Measurements from ENCODE around the gene EXOC7. TPM values are rescaled to one million over a fixed set of nuclear protein-coding genes. Genes with fewer than 3 reads are reported as not detected.

The EXOC7 gene
- total RNA-seq, 3 donors from 2014 or later (not counting 1 experiment from before 2014, with no cell fraction given) = 130 to 149 (median 142) TPM

GRCh38 chr17:76119409-76120371 lies 16.1 kb upstream of the EXOC7 start:
- Mint-ChIP-seq H3K36me3 (no peaks in the 10 kb centered on the region), H3K27ac (no peak overlapping the region), H3K4me1 (peaks cover 0 to 15% of the 10 kb centered on the region in 2 donors), H3K4me3 (no peak overlapping the region), H3K27me3 (ENCODE audit: low read depth in 2 of 2) (no peaks in the 10 kb centered on the region), H3K9me3 (no peaks in the 10 kb centered on the region)
- ATAC-seq (no peak), DNase-seq (no peak)
- no peak overlapping the region for H3K4me3 ChIP-seq (ENCODE audit: low read length)
- H3K27ac ChIP-seq (ENCODE audit: low read length) = no peak overlapping the region
- TF ChIP-seq CTCF (IDR thresholded peaks at IDR 0.05) = no peak
- peaks cover 14% of the 10 kb centered on the region for H3K4me1 ChIP-seq (ENCODE audit: control insufficient read depth, insufficient read depth, low read length)
- intact Hi-C loops (cut with micrococcal nuclease) = no loop called here
- no peaks in the 10 kb centered on the region for H3K27me3 ChIP-seq (ENCODE audit: control insufficient read depth, insufficient read depth, low read length)
- H3K36me3 ChIP-seq (ENCODE audit: control insufficient read depth, insufficient read depth, low read length) = no peaks in the 10 kb centered on the region
- H3K9me3 ChIP-seq (ENCODE audit: control insufficient read depth, insufficient read depth, low read length) = no peaks in the 10 kb centered on the region
- 87% methylated on average over 19 of the region's 19 CpGs for WGBS (ENCODE audit: insufficient coverage)

- no peak for DNase-seq
- no peaks in the 10 kb centered on the region for H3K9me3 Mint-ChIP-seq
These were observed 11.7 kb upstream of the EXOC7 start for GRCh38 chr17:76115138-76115754.

GRCh38 chr17:76111956-76112355 lies 8.4 kb upstream of the EXOC7 start:
- Histone ChIP-seq H3K27me3 (ENCODE audit: control insufficient read depth, insufficient read depth, low read length) (no peaks in the 10 kb centered on the region), H3K4me3 (ENCODE audit: low read length) (no peak overlapping the region), H3K9me3 (ENCODE audit: control insufficient read depth, insufficient read depth, low read length) (no peaks in the 10 kb centered on the region), H3K4me1 (ENCODE audit: control insufficient read depth, insufficient read depth, low read length) (no peaks in the 10 kb centered on the region), H3K36me3 (ENCODE audit: control insufficient read depth, insufficient read depth, low read length) (no peaks in the 10 kb centered on the region), H3K27ac (ENCODE audit: low read length) (no peak overlapping the region)
- ATAC-seq (no peak), DNase-seq (no peak)
- no peaks in the 10 kb centered on the region for H3K36me3 Mint-ChIP-seq
- no peaks in the 10 kb centered on the region for H3K4me1 Mint-ChIP-seq
- intact Hi-C loops (cut with micrococcal nuclease) = no loop called here
- no peak overlapping the region for H3K27ac Mint-ChIP-seq
- no peaks in the 10 kb centered on the region for H3K9me3 Mint-ChIP-seq
- no peak for TF ChIP-seq CTCF (IDR thresholded peaks at IDR 0.05)
- H3K27me3 Mint-ChIP-seq (ENCODE audit: low read depth in 2 of 2) = no peaks in the 10 kb centered on the region
- H3K4me3 Mint-ChIP-seq = no peak overlapping the region
- 78% methylated on average over 2 of the region's 2 CpGs for WGBS (ENCODE audit: insufficient coverage)

More at GRCh38 chr17:76115138-76115754, 11.7 kb upstream of the EXOC7 start:
- Histone ChIP-seq H3K27ac (ENCODE audit: low read length) (no peak overlapping the region), H3K36me3 (ENCODE audit: control insufficient read depth, insufficient read depth, low read length) (no peaks in the 10 kb centered on the region), H3K9me3 (ENCODE audit: control insufficient read depth, insufficient read depth, low read length) (no peaks in the 10 kb centered on the region), H3K4me3 (ENCODE audit: low read length) (no peak overlapping the region), H3K4me1 (ENCODE audit: control insufficient read depth, insufficient read depth, low read length) (no peaks in the 10 kb centered on the region), H3K27me3 (ENCODE audit: control insufficient read depth, insufficient read depth, low read length) (no peaks in the 10 kb centered on the region)
- no peak for ATAC-seq
- Mint-ChIP-seq H3K4me1 (no peaks in the 10 kb centered on the region), H3K27ac (no peak overlapping the region), H3K4me3 (no peak overlapping the region), H3K27me3 (ENCODE audit: low read depth in 2 of 2) (no peaks in the 10 kb centered on the region), H3K36me3 (no peaks in the 10 kb centered on the region)
- intact Hi-C loops (cut with micrococcal nuclease) = no loop called here
- WGBS (ENCODE audit: insufficient coverage) = 81% methylated on average over 7 of the region's 7 CpGs
- no peak for TF ChIP-seq CTCF (IDR thresholded peaks at IDR 0.05)

All from natural killer cell (primary cell).